ENCODE data around the gene ITPR1.

The ITPR1 gene

DNA sequence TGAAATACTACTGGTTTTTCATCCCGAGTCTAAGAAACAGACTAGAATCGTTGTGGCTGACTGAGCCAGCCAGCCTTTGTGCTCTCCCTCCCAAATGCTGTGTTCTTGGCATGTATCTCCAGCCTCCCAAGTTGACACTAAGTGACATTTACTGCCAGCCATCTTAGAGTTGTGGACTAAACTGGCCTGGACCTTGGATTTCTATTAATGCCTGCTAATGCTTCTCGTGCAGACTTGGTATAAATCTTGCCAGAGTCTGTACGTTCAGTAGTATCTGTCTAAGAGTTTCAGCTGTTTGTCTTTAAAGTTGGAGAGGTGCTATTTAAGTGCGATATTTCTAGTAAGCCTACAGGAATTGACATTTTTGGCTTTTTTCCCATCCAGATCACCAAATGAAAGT lies 319.4 kb downstream of the ITPR1 start:
- TF ChIP-seq, protein P1, sequence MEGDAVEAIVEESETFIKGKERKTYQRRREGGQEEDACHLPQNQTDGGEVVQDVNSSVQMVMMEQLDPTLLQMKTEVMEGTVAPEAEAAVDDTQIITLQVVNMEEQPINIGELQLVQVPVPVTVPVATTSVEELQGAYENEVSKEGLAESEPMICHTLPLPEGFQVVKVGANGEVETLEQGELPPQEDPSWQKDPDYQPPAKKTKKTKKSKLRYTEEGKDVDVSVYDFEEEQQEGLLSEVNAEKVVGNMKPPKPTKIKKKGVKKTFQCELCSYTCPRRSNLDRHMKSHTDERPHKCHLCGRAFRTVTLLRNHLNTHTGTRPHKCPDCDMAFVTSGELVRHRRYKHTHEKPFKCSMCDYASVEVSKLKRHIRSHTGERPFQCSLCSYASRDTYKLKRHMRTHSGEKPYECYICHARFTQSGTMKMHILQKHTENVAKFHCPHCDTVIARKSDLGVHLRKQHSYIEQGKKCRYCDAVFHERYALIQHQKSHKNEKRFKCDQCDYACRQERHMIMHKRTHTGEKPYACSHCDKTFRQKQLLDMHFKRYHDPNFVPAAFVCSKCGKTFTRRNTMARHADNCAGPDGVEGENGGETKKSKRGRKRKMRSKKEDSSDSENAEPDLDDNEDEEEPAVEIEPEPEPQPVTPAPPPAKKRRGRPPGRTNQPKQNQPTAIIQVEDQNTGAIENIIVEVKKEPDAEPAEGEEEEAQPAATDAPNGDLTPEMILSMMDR (IDR thresholded peaks at IDR 0.05; ENCODE audit: insufficient read depth, low read length): no peak
- TF ChIP-seq GABPA (IDR thresholded peaks at IDR 0.05; ENCODE audit: low read depth) (no peak), REST (IDR thresholded peaks at IDR 0.05; ENCODE audit: insufficient replicate concordance, low read depth) (no peak), POLR2AphosphoS5 (IDR thresholded peaks at IDR 0.05; ENCODE audit: low read depth) (no peak), SPI1 (IDR thresholded peaks at IDR 0.05; ENCODE audit: borderline replicate concordance, low read depth) (no peak)
- no peak overlapping the region for H3K27ac ChIP-seq (replicated peaks)
- H3K27me3 ChIP-seq (ENCODE audit: insufficient read depth, poor library complexity, severe bottlenecking): no peaks in the 10 kb centered on the region
- no peak overlapping the region for H3K4me3 ChIP-seq (replicated peaks; ENCODE audit: insufficient read depth, low read length)
- no peak for DNase-seq (ENCODE audit: low read depth in 1 of 2, low spot score in 1 of 2)

DNA sequence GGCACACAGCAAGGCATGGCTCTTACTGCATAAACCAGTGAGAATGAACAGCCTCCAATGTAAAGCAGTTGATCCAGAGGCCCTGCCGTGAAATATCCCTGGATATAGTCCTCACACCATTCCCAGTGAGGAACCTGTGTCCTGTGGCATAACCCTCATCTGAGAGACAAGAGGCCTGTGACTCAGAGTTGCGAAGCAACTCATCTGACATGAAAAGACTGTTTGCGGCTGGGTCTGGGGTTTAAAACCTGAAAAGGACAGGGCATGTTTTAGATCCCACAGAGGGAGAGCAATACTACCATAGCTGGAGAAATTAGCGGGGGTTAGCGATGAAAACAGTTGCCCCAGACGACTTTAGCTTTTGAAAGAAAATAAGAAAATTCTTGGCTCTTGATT lies 320.8 kb downstream of the ITPR1 start:
- Histone ChIP-seq H3K27ac (replicated peaks) (peak overlapping the region; percentile 74), H3K27me3 (ENCODE audit: insufficient read depth, poor library complexity, severe bottlenecking) (no peaks in the 10 kb centered on the region), H3K4me3 (replicated peaks; ENCODE audit: insufficient read depth, low read length) (no peak overlapping the region)
- TF ChIP-seq SPI1 (IDR thresholded peaks at IDR 0.05; ENCODE audit: borderline replicate concordance, low read depth): no peak
- TF ChIP-seq POLR2AphosphoS5 (IDR thresholded peaks at IDR 0.05; ENCODE audit: low read depth): no peak
- TF ChIP-seq GABPA (IDR thresholded peaks at IDR 0.05; ENCODE audit: low read depth): no peak
- no peak for TF ChIP-seq REST (IDR thresholded peaks at IDR 0.05; ENCODE audit: insufficient replicate concordance, low read depth)
- TF ChIP-seq, protein P1 (IDR thresholded peaks at IDR 0.05; ENCODE audit: insufficient read depth, low read length): no peak
- peak in 1 of 2 experiments; percentile 62 for DNase-seq (ENCODE audit: low read depth in 1 of 2, low spot score in 1 of 2)

DNA sequence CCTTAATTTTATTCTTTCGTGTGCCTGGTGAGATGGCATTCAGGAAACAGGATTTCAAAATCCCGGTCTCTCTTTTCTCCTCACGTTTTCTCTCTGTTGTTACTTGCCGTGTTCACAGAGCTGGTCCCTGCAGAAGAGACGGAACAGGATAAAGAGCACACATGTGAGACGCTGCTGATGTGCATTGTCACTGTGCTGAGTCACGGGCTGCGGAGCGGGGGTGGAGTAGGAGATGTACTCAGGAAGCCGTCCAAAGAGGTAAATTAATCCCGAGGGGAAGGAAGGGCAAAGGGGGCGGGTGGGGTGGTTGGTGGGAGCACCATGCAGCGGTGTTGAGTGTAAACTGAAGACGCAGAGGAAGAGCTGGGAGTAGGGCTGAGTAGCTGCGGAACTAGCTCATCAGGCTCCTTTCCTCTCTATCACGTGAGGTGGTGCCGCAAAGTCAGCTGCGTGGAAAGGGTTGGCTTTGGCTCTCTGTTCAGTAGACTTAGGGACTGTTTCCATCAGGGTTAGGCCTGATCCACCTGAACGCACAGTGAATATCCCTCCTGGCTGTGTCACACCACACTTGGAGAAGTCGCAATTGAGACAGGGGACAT lies 321.3 kb downstream of the ITPR1 start:
- peak; percentile 76 to 85 for DNase-seq (ENCODE audit: low read depth in 1 of 2, low spot score in 1 of 2)
- peak overlapping the region; percentile 74 for H3K27ac ChIP-seq (replicated peaks)
- H3K4me3 ChIP-seq (replicated peaks; ENCODE audit: insufficient read depth, low read length): peak overlapping the region; percentile 8
- H3K27me3 ChIP-seq (ENCODE audit: insufficient read depth, poor library complexity, severe bottlenecking): no peaks in the 10 kb centered on the region
- TF ChIP-seq GABPA (IDR thresholded peaks at IDR 0.05; ENCODE audit: low read depth) (no peak), REST (IDR thresholded peaks at IDR 0.05; ENCODE audit: insufficient replicate concordance, low read depth) (no peak), POLR2AphosphoS5 (IDR thresholded peaks at IDR 0.05; ENCODE audit: low read depth) (peak; percentile 57; the same call in 1 of the 2 replicates), SPI1 (IDR thresholded peaks at IDR 0.05; ENCODE audit: borderline replicate concordance, low read depth) (peak; percentile 14; the same call in 1 of the 2 replicates)
- TF ChIP-seq, protein P1 (IDR thresholded peaks at IDR 0.05; ENCODE audit: insufficient read depth, low read length): no peak

All from HL-60 (cell line).